Mesenchymal stem cell (in vitro differentiated cells and primary cell): ENCODE results near the gene SCD5.

Source experiments
- DNase-seq: peaks from one replicate; pipeline ENCODE4 v3.0.0-alpha.2; 2013
- H2AFZ ChIP-seq: one replicate; pipeline ENCODE4 v1.6.1; 2013; ENCODE audit warnings: low read depth, mild to moderate bottlenecking, control low read depth, inconsistent platforms, low read length, moderate library complexity
- H2AK5ac ChIP-seq: 2 replicates; pipeline ENCODE4 v1.6.1; 2013; ENCODE audit warnings: low read length, moderate library complexity, mild to moderate bottlenecking, inconsistent platforms; ENCODE audit not compliant: severe bottlenecking
- H2BK120ac ChIP-seq: one replicate; pipeline ENCODE4 v1.6.1; 2013; ENCODE audit warnings: low read depth, mild to moderate bottlenecking, inconsistent platforms, low read length, moderate library complexity
- H2BK12ac ChIP-seq, 2 experiments: one replicate each; pipeline ENCODE4 v1.6.1; 2013; ENCODE audit warnings: inconsistent platforms in 2 of 2, low read length in 2 of 2, mild to moderate bottlenecking in 2 of 2, moderate library complexity in 2 of 2, control low read depth in 1 of 2
- H2BK15ac ChIP-seq: one replicate; pipeline ENCODE4 v1.6.1; 2013; ENCODE audit warnings: mild to moderate bottlenecking, low read depth, inconsistent platforms; ENCODE audit not compliant: poor library complexity, severe bottlenecking
- H2BK5ac ChIP-seq: 2 replicates; pipeline ENCODE4 v1.6.1; 2013; ENCODE audit warnings: low read depth, mild to moderate bottlenecking, low read length, control low read depth, inconsistent platforms; ENCODE audit not compliant: poor library complexity, severe bottlenecking
- H3K14ac ChIP-seq, 2 experiments: one replicate each; pipeline ENCODE4 v1.6.1; 2013; ENCODE audit warnings: inconsistent platforms in 2 of 2, low read length in 2 of 2, control low read depth in 1 of 2, mild to moderate bottlenecking in 1 of 2, moderate library complexity in 1 of 2
- H3K18ac ChIP-seq, 2 experiments: one replicate each; pipeline ENCODE4 v1.6.1; 2013; ENCODE audit warnings: inconsistent platforms in 2 of 2, low read length in 2 of 2, control low read depth in 1 of 2, low read depth in 1 of 2, mild to moderate bottlenecking in 1 of 2
- H3K23ac ChIP-seq, 2 experiments: one replicate each; pipeline ENCODE4 v1.6.1; 2013; ENCODE audit warnings: inconsistent platforms in 2 of 2, low read length in 2 of 2, mild to moderate bottlenecking in 2 of 2, moderate library complexity in 2 of 2, control low read depth in 1 of 2
- H3K27ac ChIP-seq: 2 replicates; pipeline ENCODE4 v1.5.1; 2013; ENCODE audit warnings: mild to moderate bottlenecking, moderate library complexity, low read length, control low read depth, inconsistent platforms; ENCODE audit not compliant: poor library complexity, severe bottlenecking
- H3K27me3 ChIP-seq, 2 experiments: 2 replicates each; pipeline versions ENCODE4 v1.6.1 to v1.7.0; 2013; ENCODE audit warnings: low read length in 2 of 2, mild to moderate bottlenecking in 2 of 2, moderate library complexity in 2 of 2, control low read depth in 1 of 2, inconsistent platforms in 1 of 2; ENCODE audit not compliant: control insufficient read depth in 1 of 2, insufficient read depth in 1 of 2
- H3K36me3 ChIP-seq, 2 experiments: 2 replicates each; pipeline versions ENCODE4 v1.6.1 to v1.7.0; 2013; ENCODE audit warnings: low read length in 2 of 2, control low read depth in 1 of 2, inconsistent platforms in 1 of 2, low read depth in 1 of 2, mild to moderate bottlenecking in 1 of 2; ENCODE audit not compliant: insufficient read depth in 2 of 2, control insufficient read depth in 1 of 2
- H3K4ac ChIP-seq, 2 experiments: one replicate each; pipeline ENCODE4 v1.6.1; 2013; ENCODE audit warnings: inconsistent platforms in 2 of 2, low read length in 2 of 2, mild to moderate bottlenecking in 2 of 2, moderate library complexity in 2 of 2, control low read depth in 1 of 2, low read depth in 1 of 2
- H3K4me1 ChIP-seq: 2 replicates; pipeline ENCODE4 v1.6.1; 2013; ENCODE audit warnings: low read depth, low read length, control low read depth; ENCODE audit not compliant: control insufficient read depth, insufficient read depth
- H3K4me2 ChIP-seq: 2 replicates; pipeline ENCODE4 v1.6.1; 2013; ENCODE audit warnings: low read length, mild to moderate bottlenecking, inconsistent platforms; ENCODE audit not compliant: poor library complexity, severe bottlenecking
- H3K4me3 ChIP-seq, 2 experiments: 2 replicates each; pipeline versions ENCODE4 v1.5.1 to v1.7.0; 2013; ENCODE audit warnings: low read length in 2 of 2, mild to moderate bottlenecking in 2 of 2, control low read depth in 1 of 2, low read depth in 1 of 2; ENCODE audit not compliant: insufficient read depth in 1 of 2
- H3K79me1 ChIP-seq: replicated peaks from 2 replicates; pipeline ENCODE4 v1.6.1; 2013; ENCODE audit warnings: mild to moderate bottlenecking, control low read depth, low read length, inconsistent platforms; ENCODE audit not compliant: poor library complexity, severe bottlenecking
- H3K9ac ChIP-seq: 2 replicates; pipeline ENCODE4 v1.7.0; 2013; ENCODE audit warnings: mild to moderate bottlenecking, low read length, moderate library complexity
- H3K9me3 ChIP-seq: 2 replicates; pipeline ENCODE4 v1.7.0; 2013; ENCODE audit warnings: mild to moderate bottlenecking, low read length; ENCODE audit not compliant: control insufficient read depth
- H4K8ac ChIP-seq: one replicate; pipeline ENCODE4 v1.6.1; 2013; ENCODE audit warnings: inconsistent platforms, mild to moderate bottlenecking, low read length, moderate library complexity
- H4K91ac ChIP-seq: one replicate; pipeline ENCODE4 v1.6.1; 2013; ENCODE audit warnings: mild to moderate bottlenecking, low read length, inconsistent platforms
- WGBS: methylation state at CpG from one replicate; pipeline ENCODE4 v1.1.7; 2013; ENCODE audit warnings: mixed read lengths; 5-methylcytosine and 5-hydroxymethylcytosine counted together

The SCD5 gene

DNA sequence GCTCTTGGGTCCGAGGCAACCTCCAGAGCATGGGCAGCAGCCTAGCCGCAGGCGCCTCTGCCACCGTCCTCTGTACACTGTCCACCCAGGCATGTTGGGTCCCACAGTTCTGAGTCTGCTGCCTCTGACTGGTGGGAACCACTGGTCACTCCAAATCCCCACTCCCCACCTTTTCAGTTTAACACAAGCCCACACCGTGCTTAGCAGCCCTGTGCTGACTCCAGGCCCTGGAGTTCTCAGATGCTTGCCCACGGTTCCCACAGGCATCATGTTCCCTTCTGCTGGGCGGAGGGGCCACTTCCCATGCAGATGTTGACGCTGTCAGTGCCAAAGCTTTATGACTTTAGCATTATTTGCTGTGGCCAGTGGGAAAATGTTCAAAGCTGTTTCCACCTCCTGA lies 104.5 kb downstream of the SCD5 start:
- Histone ChIP-seq H2AK5ac (no peak overlapping the region), H3K79me1 (peaks cover 7% of the 10 kb centered on the region), H2AFZ (no peak overlapping the region), H4K8ac (no peak overlapping the region), H3K9me3 (no peaks in the 10 kb centered on the region), H3K14ac (no peak overlapping the region), H3K27me3 (no peaks in the 10 kb centered on the region), H3K4me3 (no peak overlapping the region), H2BK12ac (no peak overlapping the region), H3K36me3 (peaks cover 4 to 31% of the 10 kb centered on the region in 2 experiments), H4K91ac (no peak overlapping the region), H3K27ac (no peak overlapping the region), H3K23ac (no peak overlapping the region), H2BK120ac (no peak overlapping the region), H3K18ac (no peak overlapping the region), H3K4me1 (no peaks in the 10 kb centered on the region), H3K9ac (no peak overlapping the region), H2BK5ac (no peak overlapping the region), H3K4ac (no peak overlapping the region), H2BK15ac (no peak overlapping the region), H3K4me2 (no peak overlapping the region)
- DNase-seq, result no peak
- 79% methylated on average over 8 of the region's 8 CpGs for WGBS

DNA sequence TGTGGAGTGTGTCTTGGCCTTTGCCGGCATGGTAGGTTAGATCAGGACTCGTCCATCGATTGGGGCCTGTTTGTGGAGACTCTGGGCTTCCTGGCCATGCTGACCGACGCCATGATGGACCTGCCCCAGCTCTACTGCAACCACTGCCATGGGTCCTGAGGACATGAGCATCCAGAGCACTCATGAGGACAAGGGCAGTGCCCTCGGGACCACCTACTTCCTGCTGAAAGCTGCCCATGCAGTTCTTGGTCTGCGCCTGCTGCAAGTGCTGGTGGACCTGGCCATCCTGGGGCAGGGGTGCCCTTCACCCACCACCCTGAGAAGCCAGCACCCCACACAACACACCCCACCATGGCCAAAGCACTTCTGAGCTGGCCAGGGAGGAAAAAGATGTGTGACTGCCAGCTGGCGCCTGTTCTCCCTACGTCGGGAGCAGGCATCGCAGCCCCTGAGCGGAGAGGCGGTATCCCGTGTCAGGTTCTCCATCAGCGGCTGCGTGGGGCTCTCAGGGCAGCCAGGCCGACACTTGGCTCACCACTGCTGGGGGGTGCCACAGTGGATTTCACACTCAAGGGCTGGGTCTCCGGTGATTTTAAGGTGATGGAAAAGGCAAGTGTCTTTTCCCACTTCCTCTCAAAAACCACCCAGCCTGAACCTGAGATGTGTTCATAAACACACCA lies 106.4 kb downstream of the SCD5 start:
- Histone ChIP-seq H3K14ac (no peak overlapping the region), H2BK12ac (no peak overlapping the region), H3K27me3 (no peaks in the 10 kb centered on the region), H4K91ac (no peak overlapping the region), H2BK15ac (no peak overlapping the region), H3K18ac (no peak overlapping the region), H3K9ac (no peak overlapping the region), H3K23ac (no peak overlapping the region), H3K27ac (no peak overlapping the region), H2AFZ (peak overlapping the region; percentile 15), H2BK5ac (no peak overlapping the region), H3K79me1 (peaks cover 7% of the 10 kb centered on the region), H3K4ac (no peak overlapping the region), H2BK120ac (no peak overlapping the region), H3K9me3 (no peaks in the 10 kb centered on the region), H3K4me1 (no peaks in the 10 kb centered on the region), H4K8ac (no peak overlapping the region), H3K4me2 (no peak overlapping the region), H3K36me3 (peaks cover 0 to 21% of the 10 kb centered on the region in 2 experiments), H3K4me3 (no peak overlapping the region), H2AK5ac (no peak overlapping the region)
- 90% methylated on average over 17 of the region's 18 CpGs for WGBS
- DNase-seq, result no peak

DNA sequence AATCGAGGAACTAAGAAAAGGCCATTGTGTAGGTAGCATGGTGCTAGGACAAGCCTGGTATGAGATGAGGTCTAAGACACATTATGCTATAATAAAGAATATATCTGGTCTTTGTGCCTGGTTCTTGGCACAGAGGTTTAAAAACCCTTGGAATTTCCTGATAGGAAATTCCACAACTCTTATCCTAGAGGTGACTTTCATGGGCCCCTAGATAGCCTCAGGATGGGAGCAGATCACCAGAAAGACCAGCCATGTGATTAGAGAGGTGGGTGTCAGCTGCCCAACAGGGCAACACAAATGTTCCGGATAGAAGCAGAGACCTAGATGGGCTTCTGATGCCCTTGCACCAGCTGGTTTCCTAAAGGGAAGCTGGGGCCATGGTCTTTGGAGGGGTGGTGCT lies 107.2 kb downstream of the SCD5 start:
- Histone ChIP-seq H3K4me1 (no peaks in the 10 kb centered on the region), H4K8ac (no peak overlapping the region), H3K18ac (no peak overlapping the region), H2BK15ac (no peak overlapping the region), H3K79me1 (peaks cover 7% of the 10 kb centered on the region), H3K9me3 (no peaks in the 10 kb centered on the region), H2BK5ac (no peak overlapping the region), H2BK120ac (no peak overlapping the region), H2AFZ (no peak overlapping the region), H3K36me3 (peaks cover 0 to 21% of the 10 kb centered on the region in 2 experiments), H3K27me3 (no peaks in the 10 kb centered on the region), H3K9ac (no peak overlapping the region), H3K23ac (no peak overlapping the region), H2BK12ac (no peak overlapping the region), H3K4me2 (no peak overlapping the region), H3K27ac (no peak overlapping the region), H3K4me3 (no peak overlapping the region), H2AK5ac (no peak overlapping the region), H3K4ac (no peak overlapping the region), H4K91ac (no peak overlapping the region), H3K14ac (no peak overlapping the region)
- WGBS, result 82% methylated on average over 2 of the region's 2 CpGs
- DNase-seq, result no peak

DNA sequence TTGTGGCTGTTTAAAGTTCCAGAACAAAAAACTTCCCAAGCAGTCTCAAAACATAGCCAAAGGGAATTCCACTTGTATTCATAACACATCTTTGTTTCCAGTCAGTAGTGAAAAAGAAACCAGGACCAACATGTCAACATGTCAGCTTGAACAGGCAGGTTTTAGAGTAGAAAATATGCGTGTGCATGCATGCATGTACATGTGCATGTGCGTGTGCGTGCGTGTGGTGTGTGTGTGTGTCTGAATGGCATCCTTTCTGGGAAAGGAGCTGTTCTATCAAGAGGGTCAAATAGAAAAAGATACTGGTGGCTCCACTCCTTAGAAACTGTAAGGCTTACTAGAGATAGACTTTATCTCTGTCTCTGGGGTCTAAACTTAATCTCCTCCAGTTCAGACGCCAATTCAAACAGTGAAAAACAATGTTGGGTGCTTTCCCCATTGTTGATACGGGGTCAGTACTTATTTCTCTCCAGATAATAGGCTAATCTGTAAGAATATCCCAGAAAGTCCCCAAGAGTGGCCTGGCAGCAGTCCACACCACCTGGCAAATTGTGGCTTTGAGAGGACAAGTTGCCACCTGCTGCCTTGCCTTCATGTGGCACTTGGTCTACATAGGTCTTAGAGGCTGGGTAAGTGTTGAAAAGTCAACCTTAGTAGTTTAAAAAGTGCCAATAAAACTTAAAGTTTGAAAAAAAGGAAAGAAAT lies 110.4 kb downstream of the SCD5 start:
- H2AFZ ChIP-seq, result no peak overlapping the region
- H3K36me3 ChIP-seq, result peaks cover 0 to 13% of the 10 kb centered on the region in 2 experiments
- no peaks in the 10 kb centered on the region for H3K9me3 ChIP-seq
- H3K9ac ChIP-seq, result no peak overlapping the region
- H2BK5ac ChIP-seq, result no peak overlapping the region
- H3K18ac ChIP-seq, result no peak overlapping the region
- H3K4me2 ChIP-seq, result no peak overlapping the region
- no peak overlapping the region for H4K91ac ChIP-seq
- DNase-seq, result no peak
- H3K4ac ChIP-seq, result no peak overlapping the region
- no peak overlapping the region for H4K8ac ChIP-seq
- no peak overlapping the region for H2AK5ac ChIP-seq
- no peak overlapping the region for H3K27ac ChIP-seq
- no peaks in the 10 kb centered on the region for H3K27me3 ChIP-seq
- no peak overlapping the region for H3K4me3 ChIP-seq
- peaks cover 3% of the 10 kb centered on the region for H3K79me1 ChIP-seq
- H2BK15ac ChIP-seq, result no peak overlapping the region
- H3K4me1 ChIP-seq, result no peaks in the 10 kb centered on the region
- 80% methylated on average over 6 of the region's 6 CpGs for WGBS
- H2BK12ac ChIP-seq, result no peak overlapping the region
- no peak overlapping the region for H3K23ac ChIP-seq
- H2BK120ac ChIP-seq, result no peak overlapping the region
- no peak overlapping the region for H3K14ac ChIP-seq
